ENCODE results near the gene FBXL15. TPM values are rescaled to one million over a fixed set of nuclear protein-coding genes. Genes with fewer than 3 reads are reported as not detected.

Gene FBXL15
- total and polyA plus RNA-seq, 9 of the 15 experiments (the other 6 are each of a cell fraction or from before 2014, with no cell fraction given): 0.08 to 25.9 (median 3.5) TPM

DNA sequence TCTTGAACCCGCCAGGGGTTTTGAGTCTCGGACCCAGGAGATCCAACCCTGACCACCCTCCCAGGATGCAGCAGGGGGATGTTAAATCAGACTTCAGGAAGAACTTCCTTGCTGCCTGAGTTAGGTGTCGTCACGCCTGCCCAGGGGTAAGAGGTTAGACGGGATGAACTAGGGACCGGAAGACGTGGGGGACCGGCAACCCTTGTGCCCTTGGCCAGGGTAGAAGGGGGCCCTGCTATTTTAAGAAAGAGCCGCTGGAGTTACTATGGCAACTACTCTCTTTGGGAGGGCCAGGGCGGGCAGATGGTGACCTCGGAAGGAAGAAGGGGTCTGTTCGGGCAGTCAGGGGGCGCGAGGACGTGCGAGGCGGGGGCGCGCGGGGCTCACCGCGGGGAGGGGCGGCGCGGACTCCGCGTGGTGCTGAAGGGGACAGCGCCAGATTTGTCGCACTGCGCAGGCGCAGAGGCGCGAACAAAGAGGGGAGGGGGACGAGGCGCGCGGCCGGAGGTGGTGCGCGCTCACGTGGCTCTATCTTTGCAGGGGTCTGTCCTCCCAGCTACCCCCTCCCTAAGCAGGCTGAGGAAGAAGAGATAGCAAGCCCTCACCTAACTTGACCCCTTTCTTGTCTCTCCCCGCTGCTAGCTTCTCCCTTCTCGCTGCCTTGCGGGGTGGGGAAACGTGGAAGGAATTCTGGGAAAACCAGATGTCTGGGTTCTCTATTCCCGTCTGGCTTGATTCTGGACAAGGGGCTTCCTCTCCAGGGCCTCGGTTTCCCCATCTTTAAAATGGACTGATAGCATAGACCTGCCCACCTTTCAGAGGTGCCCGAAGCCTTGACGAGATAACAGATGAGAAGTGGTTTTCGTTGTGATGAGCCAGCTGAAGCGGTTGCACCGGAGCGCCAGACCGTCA, 1.1 kb upstream of the FBXL15 start (continued):
- TF ChIP-seq, protein P1, sequence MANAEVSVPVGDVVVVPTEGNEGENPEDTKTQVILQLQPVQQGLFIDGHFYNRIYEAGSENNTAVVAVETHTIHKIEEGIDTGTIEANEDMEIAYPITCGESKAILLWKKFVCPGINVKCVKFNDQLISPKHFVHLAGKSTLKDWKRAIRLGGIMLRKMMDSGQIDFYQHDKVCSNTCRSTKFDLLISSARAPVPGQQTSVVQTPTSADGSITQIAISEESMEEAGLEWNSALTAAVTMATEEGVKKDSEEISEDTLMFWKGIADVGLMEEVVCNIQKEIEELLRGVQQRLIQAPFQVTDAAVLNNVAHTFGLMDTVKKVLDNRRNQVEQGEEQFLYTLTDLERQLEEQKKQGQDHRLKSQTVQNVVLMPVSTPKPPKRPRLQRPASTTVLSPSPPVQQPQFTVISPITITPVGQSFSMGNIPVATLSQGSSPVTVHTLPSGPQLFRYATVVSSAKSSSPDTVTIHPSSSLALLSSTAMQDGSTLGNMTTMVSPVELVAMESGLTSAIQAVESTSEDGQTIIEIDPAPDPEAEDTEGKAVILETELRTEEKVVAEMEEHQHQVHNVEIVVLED (CRISPR knock-in tag; IDR thresholded peaks at IDR 0.05): no peak
- peak; percentile 59; the same call in 1 of the 2 replicates for TF ChIP-seq ETS1 (conservative IDR thresholded peaks at IDR 0.05; ENCODE audit: control insufficient read depth, low read depth, low read length)
- TF ChIP-seq, protein P2, sequence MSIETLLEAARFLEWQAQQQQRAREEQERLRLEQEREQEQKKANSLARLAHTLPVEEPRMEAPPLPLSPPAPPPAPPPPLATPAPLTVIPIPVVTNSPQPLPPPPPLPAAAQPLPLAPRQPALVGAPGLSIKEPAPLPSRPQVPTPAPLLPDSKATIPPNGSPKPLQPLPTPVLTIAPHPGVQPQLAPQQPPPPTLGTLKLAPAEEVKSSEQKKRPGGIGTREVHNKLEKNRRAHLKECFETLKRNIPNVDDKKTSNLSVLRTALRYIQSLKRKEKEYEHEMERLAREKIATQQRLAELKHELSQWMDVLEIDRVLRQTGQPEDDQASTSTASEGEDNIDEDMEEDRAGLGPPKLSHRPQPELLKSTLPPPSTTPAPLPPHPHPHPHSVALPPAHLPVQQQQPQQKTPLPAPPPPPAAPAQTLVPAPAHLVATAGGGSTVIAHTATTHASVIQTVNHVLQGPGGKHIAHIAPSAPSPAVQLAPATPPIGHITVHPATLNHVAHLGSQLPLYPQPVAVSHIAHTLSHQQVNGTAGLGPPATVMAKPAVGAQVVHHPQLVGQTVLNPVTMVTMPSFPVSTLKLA (conservative IDR thresholded peaks at IDR 0.05): peak; percentile 55 to 72; a peak in 3 of 4 replicates
- no peak for TF ChIP-seq ZC3H11A (IDR thresholded peaks at IDR 0.05; ENCODE audit: low read depth, low read length)
- TF ChIP-seq EGR1 (conservative IDR thresholded peaks at IDR 0.05): peak; percentile 33; the same call in 1 of the 2 replicates
- no peak for TF ChIP-seq CREM (IDR thresholded peaks at IDR 0.05; ENCODE audit: low read depth)
- no peak for TF ChIP-seq DNMT1 (IDR thresholded peaks at IDR 0.05)
- peak; percentile 51 for TF ChIP-seq MEIS2 (IDR thresholded peaks at IDR 0.05; ENCODE audit: partially characterized antibody)
- TF ChIP-seq RBM15 (IDR thresholded peaks at IDR 0.05; ENCODE audit: insufficient read depth, low read length): no peak
- TF ChIP-seq HMG20B (CRISPR knock-in tag; IDR thresholded peaks at IDR 0.05): no peak
- TF ChIP-seq HES1 (IDR thresholded peaks at IDR 0.05; ENCODE audit: low read depth): no peak
- TF ChIP-seq ZNF707 (CRISPR knock-in tag; conservative IDR thresholded peaks at IDR 0.05): no peak
- no peak for TF ChIP-seq ASH1L (IDR thresholded peaks at IDR 0.05; ENCODE audit: borderline replicate concordance, low read depth, partially characterized antibody)
- no peak for TF ChIP-seq RBM22 (IDR thresholded peaks at IDR 0.05; ENCODE audit: low read depth, low read length, poor library complexity, severe bottlenecking)
- TF ChIP-seq DPF2 (IDR thresholded peaks at IDR 0.05): no peak
- TF ChIP-seq HMBOX1 (IDR thresholded peaks at IDR 0.05): no peak
- no peak for TF ChIP-seq POLR3A (IDR thresholded peaks at IDR 0.05; ENCODE audit: borderline replicate concordance, extremely low read depth, insufficient read depth, insufficient read length)
- no peak for TF ChIP-seq HSF4 (CRISPR knock-in tag; IDR thresholded peaks at IDR 0.05; ENCODE audit: borderline replicate concordance)
- TF ChIP-seq, protein P3, sequence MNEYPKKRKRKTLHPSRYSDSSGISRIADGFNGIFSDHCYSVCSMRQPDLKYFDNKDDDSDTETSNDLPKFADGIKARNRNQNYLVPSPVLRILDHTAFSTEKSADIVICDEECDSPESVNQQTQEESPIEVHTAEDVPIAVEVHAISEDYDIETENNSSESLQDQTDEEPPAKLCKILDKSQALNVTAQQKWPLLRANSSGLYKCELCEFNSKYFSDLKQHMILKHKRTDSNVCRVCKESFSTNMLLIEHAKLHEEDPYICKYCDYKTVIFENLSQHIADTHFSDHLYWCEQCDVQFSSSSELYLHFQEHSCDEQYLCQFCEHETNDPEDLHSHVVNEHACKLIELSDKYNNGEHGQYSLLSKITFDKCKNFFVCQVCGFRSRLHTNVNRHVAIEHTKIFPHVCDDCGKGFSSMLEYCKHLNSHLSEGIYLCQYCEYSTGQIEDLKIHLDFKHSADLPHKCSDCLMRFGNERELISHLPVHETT (CRISPR knock-in tag; conservative IDR thresholded peaks at IDR 0.05 in 1 of 2, IDR thresholded peaks at IDR 0.05 in 1 of 2): no peak
